ENCODE data around the gene PSMD12. TPM values are rescaled to one million over a fixed set of nuclear protein-coding genes. Genes with fewer than 3 reads are reported as not detected.
"Not testable (repeated sequence)": the region's sequence is repeated elsewhere in the genome, so short reads cannot be mapped to it uniquely, and the experiment has no call there.

Gene PSMD12
- total RNA-seq, 1 donor from 2014 or later = 55.7 TPM

- Mint-ChIP-seq H3K9me3 (ENCODE audit: unreplicated experiment) (no peaks in the 10 kb centered on the region), H3K27me3 (ENCODE audit: unreplicated experiment) (no peaks in the 10 kb centered on the region), H3K27ac (ENCODE audit: unreplicated experiment) (no peak overlapping the region), H3K4me3 (ENCODE audit: unreplicated experiment) (no peak overlapping the region), H3K4me1 (ENCODE audit: low read depth, unreplicated experiment) (no peaks in the 10 kb centered on the region), H3K36me3 (ENCODE audit: unreplicated experiment) (no peaks in the 10 kb centered on the region)
- no peak for DNase-seq
- TF ChIP-seq CTCF (IDR thresholded peaks at IDR 0.05; ENCODE audit: partially characterized antibody, unreplicated experiment) = no peak
Measured at GRCh38 chr17:67311575-67311974, 54.8 kb downstream of the PSMD12 start.

- Mint-ChIP-seq H3K27me3 (ENCODE audit: unreplicated experiment) (no peaks in the 10 kb centered on the region), H3K9me3 (ENCODE audit: unreplicated experiment) (no peaks in the 10 kb centered on the region), H3K4me3 (ENCODE audit: unreplicated experiment) (no peak overlapping the region), H3K27ac (ENCODE audit: unreplicated experiment) (no peak overlapping the region), H3K4me1 (ENCODE audit: low read depth, unreplicated experiment) (no peaks in the 10 kb centered on the region), H3K36me3 (ENCODE audit: unreplicated experiment) (no peaks in the 10 kb centered on the region)
- no peak for TF ChIP-seq CTCF (IDR thresholded peaks at IDR 0.05; ENCODE audit: partially characterized antibody, unreplicated experiment)
- DNase-seq = no peak
Measured at GRCh38 chr17:67310406-67310805, 56.0 kb downstream of the PSMD12 start.

- not testable (repeated sequence) for DNase-seq; H3K9me3 Mint-ChIP-seq (ENCODE audit: unreplicated experiment); H3K27ac Mint-ChIP-seq (ENCODE audit: unreplicated experiment); H3K36me3 Mint-ChIP-seq (ENCODE audit: unreplicated experiment); H3K4me3 Mint-ChIP-seq (ENCODE audit: unreplicated experiment); H3K4me1 Mint-ChIP-seq (ENCODE audit: low read depth, unreplicated experiment); H3K27me3 Mint-ChIP-seq (ENCODE audit: unreplicated experiment)
Measured at GRCh38 chr17:67305446-67306235, 60.7 kb downstream of the PSMD12 start.

- H3K4me3 Mint-ChIP-seq (ENCODE audit: unreplicated experiment) = no peak overlapping the region
- H3K27ac Mint-ChIP-seq (ENCODE audit: unreplicated experiment) = no peak overlapping the region
- no peak for DNase-seq
- H3K27me3 Mint-ChIP-seq (ENCODE audit: unreplicated experiment) = peaks cover 4% of the 10 kb centered on the region
- TF ChIP-seq CTCF (IDR thresholded peaks at IDR 0.05; ENCODE audit: partially characterized antibody, unreplicated experiment) = no peak
- no peaks in the 10 kb centered on the region for H3K4me1 Mint-ChIP-seq (ENCODE audit: low read depth, unreplicated experiment)
- H3K9me3 Mint-ChIP-seq (ENCODE audit: unreplicated experiment) = no peaks in the 10 kb centered on the region
- no peaks in the 10 kb centered on the region for H3K36me3 Mint-ChIP-seq (ENCODE audit: unreplicated experiment)
Measured at GRCh38 chr17:67297454-67297960, 68.9 kb downstream of the PSMD12 start.

GRCh38 chr17:67294451-67295199 lies 71.8 kb downstream of the PSMD12 start:
- no peaks in the 10 kb centered on the region for H3K27me3 Mint-ChIP-seq (ENCODE audit: unreplicated experiment)
- H3K9me3 Mint-ChIP-seq (ENCODE audit: unreplicated experiment) = no peaks in the 10 kb centered on the region
- H3K36me3 Mint-ChIP-seq (ENCODE audit: unreplicated experiment) = no peaks in the 10 kb centered on the region
- no peak overlapping the region for H3K27ac Mint-ChIP-seq (ENCODE audit: unreplicated experiment)
- TF ChIP-seq CTCF (IDR thresholded peaks at IDR 0.05; ENCODE audit: partially characterized antibody, unreplicated experiment) = no peak
- no peak overlapping the region for H3K4me3 Mint-ChIP-seq (ENCODE audit: unreplicated experiment)
- peaks cover 2% of the 10 kb centered on the region for H3K4me1 Mint-ChIP-seq (ENCODE audit: low read depth, unreplicated experiment)
- DNase-seq = no peak

Measured in glutamatergic neuron (in vitro differentiated cells).